ENCODE measurements around the gene BTNL2. TPM values are rescaled to one million over a fixed set of nuclear protein-coding genes. Genes with fewer than 3 reads are reported as not detected.

The BTNL2 gene
- total and polyA plus RNA-seq, 10 donors = not detected

GRCh38 chr6:32415521-32416019 lies 8.6 kb upstream of the BTNL2 start:
- Histone ChIP-seq H3K27ac (peak overlapping the region in 1 of 8 donors; percentile 14), H3K4me1 (peaks cover 0 to 19% (median 14%) of the 10 kb centered on the region in 6 donors), H3K9me3 (no peaks in the 10 kb centered on the region), H3K27me3 (replicated peaks in 1 of 7) (peaks cover 0 to 58% (median 0%) of the 10 kb centered on the region in 7 donors), H3K36me3 (no peaks in the 10 kb centered on the region), H3K4me3 (peak overlapping the region in 1 of 8 donors; percentile 41)
- intact Hi-C loops (cut with DNase I; ENCODE audit: low total_unique reads) = loop anchor here (5.0 to 10.0 kb wide), 2 partner anchors 171 to 282 kb away; no protein-coding TSS in a partner anchor
- DNase-seq = peak; percentile 88
- WGBS, 5 donors = 6 to 17% (median 14%) methylated on average over 13 of the region's 13 CpGs
- TF ChIP-seq POLR2AphosphoS5 (IDR thresholded peaks at IDR 0.05) (no peak), POLR2A (IDR thresholded peaks at IDR 0.05) (no peak), CTCF (IDR thresholded peaks at IDR 0.05 in 8 of 11, conservative IDR thresholded peaks at IDR 0.05 in 3 of 11) (peak; percentile 92 to 99 (median 95))

GRCh38 chr6:32413427-32414047 lies 6.6 kb upstream of the BTNL2 start:
- Histone ChIP-seq H3K9me3 (no peaks in the 10 kb centered on the region), H3K4me3 (no peak overlapping the region), H3K27me3 (replicated peaks in 1 of 7) (peaks cover 0 to 59% (median 0%) of the 10 kb centered on the region in 7 donors), H3K4me1 (peaks cover 0 to 19% (median 14%) of the 10 kb centered on the region in 6 donors), H3K36me3 (no peaks in the 10 kb centered on the region), H3K27ac (no peak overlapping the region)
- intact Hi-C loops (cut with DNase I; ENCODE audit: low total_unique reads) = loop anchor here (5.0 to 10.0 kb wide), 2 partner anchors 169 to 374 kb away; no protein-coding TSS in a partner anchor
- TF ChIP-seq POLR2AphosphoS5 (IDR thresholded peaks at IDR 0.05) (peak in 1 of 3 donors; percentile 33), CTCF (IDR thresholded peaks at IDR 0.05 in 8 of 11, conservative IDR thresholded peaks at IDR 0.05 in 3 of 11) (peak; percentile 91 to 97 (median 95)), POLR2A (IDR thresholded peaks at IDR 0.05) (no peak)
- 6 to 11% (median 7%) methylated on average over 11 of the region's 11 CpGs for WGBS, 5 donors
- DNase-seq = peak; percentile 95

- no peak for DNase-seq
- 76 to 90% (median 88%) methylated on average over 9 of the region's 9 CpGs for WGBS, 5 donors
Measured at GRCh38 chr6:32411566-32412327, 4.8 kb upstream of the BTNL2 start.

More at GRCh38 chr6:32411566-32412327, 4.8 kb upstream of the BTNL2 start:
- H3K4me1 ChIP-seq = peaks cover 0 to 19% (median 14%) of the 10 kb centered on the region in 6 donors
- TF ChIP-seq POLR2AphosphoS5 (IDR thresholded peaks at IDR 0.05) (no peak), CTCF (IDR thresholded peaks at IDR 0.05 in 8 of 11, conservative IDR thresholded peaks at IDR 0.05 in 3 of 11) (no peak), POLR2A (IDR thresholded peaks at IDR 0.05) (no peak)
- no peaks in the 10 kb centered on the region for H3K9me3 ChIP-seq
- no peaks in the 10 kb centered on the region for H3K36me3 ChIP-seq
- no peak overlapping the region for H3K27ac ChIP-seq
- intact Hi-C loops (cut with DNase I; ENCODE audit: low total_unique reads) = loop anchor here (5.0 to 10.0 kb wide), 2 partner anchors 167 to 376 kb away; no protein-coding TSS in a partner anchor
- peaks cover 0 to 75% (median under 1%) of the 10 kb centered on the region in 7 donors for H3K27me3 ChIP-seq (replicated peaks in 1 of 7)
- H3K4me3 ChIP-seq = no peak overlapping the region
